GM12878 (cell line): ENCODE measurements around the gene RAP1A. TPM values are rescaled to one million over a fixed set of nuclear protein-coding genes. Genes with fewer than 3 reads are reported as not detected.

Experiments
- BMI1 ChIP-seq: fragments of 450-650 bp; IDR thresholded peaks from 2 replicates; pipeline ENCODE4 v1.6.1; 2016; ENCODE audit warnings: mild to moderate bottlenecking, moderate library complexity, borderline replicate concordance
- CEBPB ChIP-seq, 2 experiments: fragments of 150-350 bp in 1 of 2; IDR thresholded peaks; 2 replicates each; pipeline ENCODE4 v1.6.1; 2012 to 2014; ENCODE audit warnings: low read depth in 2 of 2, low read length in 2 of 2, borderline replicate concordance in 1 of 2, inconsistent platforms in 1 of 2
- CREM ChIP-seq: IDR thresholded peaks from 2 replicates; pipeline ENCODE4 v1.6.1; 2014; ENCODE audit warnings: antibody characterized with exemption, low read depth
- ETV6 ChIP-seq, 2 experiments: fragments of 450-650 bp in 1 of 2; IDR thresholded peaks in 1 of 2; conservative IDR thresholded peaks in 1 of 2; 2 replicates each; pipeline ENCODE4 v1.6.1; 2014; ENCODE audit warnings: antibody characterized with exemption in 1 of 2, borderline replicate concordance in 1 of 2, low read depth in 1 of 2, mild to moderate bottlenecking in 1 of 2, moderate library complexity in 1 of 2
- FOXK2 ChIP-seq: fragments of 450-650 bp; IDR thresholded peaks from 2 replicates; pipeline ENCODE4 v1.6.1; 2017; ENCODE audit warnings: mild to moderate bottlenecking, moderate library complexity
- HDGF ChIP-seq: fragments of 450-650 bp; IDR thresholded peaks from 2 replicates; pipeline ENCODE4 v1.6.1; 2016; ENCODE audit warnings: antibody characterized with exemption
- IKZF2 ChIP-seq, 2 experiments: fragments of 450-650 bp; IDR thresholded peaks; 2 replicates each; pipeline ENCODE4 v1.6.1; 2017; ENCODE audit warnings: mild to moderate bottlenecking in 2 of 2, moderate library complexity in 2 of 2
- IRF4 ChIP-seq: IDR thresholded peaks from 2 replicates; pipeline ENCODE4 v1.6.1; 2011; ENCODE audit warnings: low read depth, low read length
- NFXL1 ChIP-seq: fragments of 450-650 bp; IDR thresholded peaks from 2 replicates; pipeline ENCODE4 v1.6.1; 2017; ENCODE audit warnings: antibody characterized with exemption, mild to moderate bottlenecking, borderline replicate concordance
- RELA ChIP-seq: fragments of 450-650 bp; IDR thresholded peaks from 2 replicates; pipeline ENCODE4 v1.8.0; 2014; ENCODE audit warnings: borderline replicate concordance; ENCODE audit not compliant: partially characterized antibody
- REST ChIP-seq: IDR thresholded peaks from 2 replicates; pipeline ENCODE4 v1.6.1; 2012; ENCODE audit warnings: mild to moderate bottlenecking, low read depth, low read length
- SUPT20H ChIP-seq: IDR thresholded peaks from 2 replicates; pipeline ENCODE4 v1.6.1; 2011; ENCODE audit warnings: low read depth, mild to moderate bottlenecking, low read length, moderate library complexity, borderline replicate concordance; ENCODE audit not compliant: control insufficient read depth
- SUZ12 ChIP-seq: fragments of 200-600 bp; sonication (generic); IDR thresholded peaks from one replicate; pipeline ENCODE4 v1.6.1; 2018; ENCODE audit warnings: antibody characterized with exemption, mild to moderate bottlenecking; ENCODE audit not compliant: unreplicated experiment
- WRNIP1 ChIP-seq: IDR thresholded peaks from 2 replicates; pipeline ENCODE4 v1.6.1; 2011; ENCODE audit warnings: low read depth, low read length, improper control_type of control experiment, borderline replicate concordance
- ZBTB4 ChIP-seq: fragments of 450-650 bp; formaldehyde crosslinking; IDR thresholded peaks from 2 replicates; pipeline ENCODE4 v1.4.0; 2022; ENCODE audit warnings: mild to moderate bottlenecking, moderate library complexity
- ZNF592 ChIP-seq: fragments of 450-650 bp; IDR thresholded peaks from 2 replicates; pipeline ENCODE4 v1.6.1; 2017; ENCODE audit warnings: mild to moderate bottlenecking, moderate library complexity
- ZSCAN29 ChIP-seq: fragments of 450-650 bp; IDR thresholded peaks from 2 replicates; pipeline ENCODE4 v1.6.1; 2017; ENCODE audit warnings: mild to moderate bottlenecking, moderate library complexity
- polyA plus RNA-seq, 11 experiments: library from polyadenylated mRNA; depleted of rRNA in 4 of 11; unstranded in 6 of 11; stranded (reverse) in 5 of 11; fragments of >200 nt; fragmentation: Nextera tagmentation in 4 of 11; fragmentation: Illumina TruSeq in 1 of 11; extraction: Ambion mirVana in 4 of 11; extraction: Trizol in 1 of 11; gene quantifications; 1 replicate in 1 of 11; 2 replicates in 10 of 11; pipeline versions ENCODE4 v1.2.1 to v1.2.3, GENCODE V29; 2011 to 2016; ENCODE audit warnings: inconsistent platforms in 2 of 11, missing spikeins in 2 of 11, low read depth in 1 of 11
- total RNA-seq, 4 experiments: library from RNA; depleted of rRNA in 3 of 4; stranded (reverse); fragments of >200 nt in 3 of 4; fragmentation: Illumina TruSeq in 1 of 4; extraction: Trizol in 1 of 4; gene quantifications; 2 replicates each; pipeline versions ENCODE4 v1.2.1 to v1.2.3, GENCODE V29; 2013 to 2021

The RAP1A gene
- total and polyA plus RNA-seq, 10 of the 15 experiments (the other 5 are each of a cell fraction or from before 2014, with no cell fraction given) = 38.4 to 213 (median 86.0) TPM

GRCh38 chr1:111615870-111616715 lies 3.5 kb upstream of the RAP1A start (continued):
- TF ChIP-seq NFXL1 = no peak
- no peak for TF ChIP-seq SUPT20H
- TF ChIP-seq IRF4 = 0 out of 2 replicates have a peak, but pooled peaks have one; percentile 34
- TF ChIP-seq ZNF592 = peak; percentile 60; the same call in 1 of the 2 replicates
- no peak for TF ChIP-seq ZSCAN29
- 0 out of 2 replicates have a peak, but pooled peaks have one; percentile 8 for TF ChIP-seq REST
- peak; percentile 92 to 94 for TF ChIP-seq IKZF2 (IDR thresholded peaks at IDR 0.05)
- TF ChIP-seq CEBPB (IDR thresholded peaks at IDR 0.05; ENCODE audit: borderline replicate concordance in 1 of 2, low read depth in 2 of 2, low read length in 2 of 2) = no peak
- TF ChIP-seq FOXK2 = no peak
- no peak for TF ChIP-seq ZBTB4 (CRISPR knock-in tag)
- TF ChIP-seq BMI1 = no peak
- TF ChIP-seq ETV6 (conservative IDR thresholded peaks at IDR 0.05 in 1 of 2, IDR thresholded peaks at IDR 0.05 in 1 of 2; ENCODE audit: borderline replicate concordance in 1 of 2, low read depth in 1 of 2) = peak in 1 of 2 experiments; percentile 79; a peak in 2 of 4 replicates
- TF ChIP-seq CREM = peak; percentile 31
- TF ChIP-seq RELA = peak; percentile 88
- no peak for TF ChIP-seq SUZ12
- peak; percentile 72; the same call in 1 of the 2 replicates for TF ChIP-seq HDGF
- TF ChIP-seq WRNIP1 = peak; percentile 67; the same call in 1 of the 2 replicates
